ENCODE results near the gene C22orf39.

C22orf39 gene, protein sequence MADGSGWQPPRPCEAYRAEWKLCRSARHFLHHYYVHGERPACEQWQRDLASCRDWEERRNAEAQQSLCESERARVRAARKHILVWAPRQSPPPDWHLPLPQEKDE

DNA sequence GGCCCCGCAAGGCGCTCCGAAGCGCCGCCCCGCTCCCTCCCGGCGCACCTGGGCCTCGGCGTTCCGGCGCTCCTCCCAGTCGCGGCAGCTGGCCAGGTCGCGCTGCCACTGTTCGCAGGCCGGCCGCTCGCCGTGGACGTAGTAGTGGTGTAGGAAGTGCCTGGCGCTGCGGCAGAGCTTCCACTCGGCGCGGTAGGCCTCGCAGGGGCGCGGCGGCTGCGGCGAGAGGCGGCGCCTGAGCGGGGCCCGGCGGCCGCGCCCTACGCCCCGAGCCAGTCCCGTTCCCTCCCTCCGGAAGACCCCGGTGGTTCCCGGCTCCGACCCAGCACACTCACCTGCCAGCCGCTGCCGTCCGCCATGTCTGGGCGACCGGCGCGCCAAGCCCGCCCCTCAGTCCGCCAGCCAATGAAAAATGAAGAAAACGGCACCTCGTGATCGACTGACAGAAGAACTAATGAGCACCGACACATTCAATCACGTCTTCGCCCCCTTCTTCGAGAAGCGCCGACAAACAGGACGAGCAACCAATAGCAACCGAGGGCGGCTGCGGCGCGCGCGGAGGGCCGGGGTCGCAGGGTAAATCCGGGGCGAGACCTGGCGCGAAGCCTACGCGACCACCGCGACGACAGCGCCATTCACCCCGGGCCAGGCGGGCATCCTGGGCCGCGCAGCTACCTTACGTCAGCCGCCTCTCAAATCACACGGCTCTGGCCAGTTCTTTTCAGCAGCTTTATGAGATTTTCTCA lies at the start of gene C22orf39:
C22orf39 (minus strand) TSS at position 382 of the 746 bp plus-strand sequence; CDS start at position 359, 23 bp downstream.
- peak; percentile 95 for DNase-seq

DNA sequence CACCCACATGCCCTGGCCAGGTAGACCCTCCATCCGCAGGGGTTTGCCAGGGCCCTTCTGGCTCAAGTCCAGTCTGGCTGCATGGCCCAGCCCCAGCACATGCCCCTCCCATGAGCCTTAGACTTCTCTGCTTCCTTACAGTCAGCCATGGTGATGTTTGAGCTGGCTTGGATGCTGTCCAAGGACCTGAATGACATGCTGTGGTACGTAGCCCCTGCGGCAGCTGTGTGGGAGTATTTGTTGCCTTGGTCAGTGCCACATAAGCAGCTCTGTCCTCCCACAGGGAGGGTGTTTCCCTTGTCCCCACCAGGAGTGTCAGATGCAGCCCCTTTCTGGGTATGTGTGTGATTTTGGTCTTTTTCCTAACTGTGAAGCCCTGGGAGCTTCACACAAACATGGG lies 49.7 kb upstream of the C22orf39 start:
- no peak for DNase-seq

DNA sequence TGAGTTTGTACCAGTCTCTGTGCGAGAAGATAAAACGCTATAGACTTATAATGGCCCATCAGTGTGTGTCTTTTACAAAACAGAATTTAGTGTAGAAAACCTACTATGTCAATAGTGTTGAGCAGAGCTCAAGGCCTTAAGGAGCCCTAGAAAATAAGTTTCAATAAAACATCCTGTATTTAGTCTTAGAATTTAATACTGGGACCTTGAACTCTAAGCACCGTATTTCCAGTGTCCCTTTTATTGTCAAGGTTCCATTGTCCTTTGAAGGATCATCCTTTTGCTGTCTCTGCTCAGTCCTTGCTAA lies 48.8 kb upstream of the C22orf39 start:
- no peak for DNase-seq

DNA sequence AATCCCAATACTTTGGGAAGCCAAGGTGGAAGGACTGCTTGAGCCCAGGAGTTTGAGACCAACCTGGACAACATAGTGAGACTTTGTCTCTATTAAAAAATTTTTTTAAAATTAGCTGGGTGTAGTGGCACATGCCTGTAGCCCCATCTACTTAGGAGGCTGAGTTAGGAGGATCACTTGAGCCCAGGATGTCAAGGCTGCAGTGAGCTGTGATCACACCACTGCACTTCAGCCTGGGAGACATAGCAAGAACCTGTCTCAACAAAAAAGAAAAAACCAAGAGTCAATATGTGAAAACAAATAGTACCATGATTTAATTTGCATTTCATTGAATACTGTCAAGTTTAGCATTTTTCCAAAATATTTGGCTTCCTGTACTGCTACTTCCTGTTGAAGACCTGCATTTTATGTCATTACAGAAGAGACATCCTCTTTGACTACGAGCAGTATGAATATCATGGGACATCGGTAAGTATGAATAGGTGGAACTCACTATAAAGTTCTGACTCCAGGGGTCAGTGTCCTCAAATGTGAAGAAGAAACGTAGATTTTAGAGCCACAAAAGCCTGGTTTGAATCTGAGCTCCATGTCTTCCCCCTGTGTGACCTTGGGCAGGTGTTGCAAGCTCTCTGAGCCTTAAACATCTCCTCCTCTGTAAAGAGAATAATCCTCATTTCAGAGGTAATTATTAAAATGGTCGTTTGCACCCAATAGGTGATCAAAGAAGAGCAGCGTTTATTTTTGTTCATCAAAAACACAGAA lies 48.2 kb upstream of the C22orf39 start:
- DNase-seq = peak; percentile 39

DNA sequence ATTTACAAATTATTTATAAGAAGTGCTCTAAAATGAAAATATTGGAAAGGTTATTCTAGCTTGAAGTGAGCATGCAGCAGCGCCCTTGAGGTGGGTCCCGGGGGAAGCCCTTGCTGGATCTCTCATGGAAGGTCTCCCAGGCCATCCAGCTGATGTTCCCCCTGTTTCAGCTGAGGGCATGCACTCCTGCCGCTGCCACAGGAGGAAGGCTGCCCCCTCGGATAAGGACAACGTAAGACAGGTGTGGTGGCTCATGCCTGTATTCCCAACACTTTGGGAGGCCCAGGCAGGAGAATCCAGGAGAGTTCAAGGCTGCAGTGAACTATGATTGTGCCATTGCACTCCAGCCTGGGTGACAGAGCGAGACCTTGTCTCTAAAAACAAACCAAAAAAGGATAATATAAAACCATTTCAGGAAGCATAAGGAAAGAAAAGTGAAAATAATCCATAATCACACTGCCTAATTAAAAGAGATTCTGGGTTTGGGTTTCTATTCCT lies 47.2 kb upstream of the C22orf39 start:
- no peak for DNase-seq

DNA sequence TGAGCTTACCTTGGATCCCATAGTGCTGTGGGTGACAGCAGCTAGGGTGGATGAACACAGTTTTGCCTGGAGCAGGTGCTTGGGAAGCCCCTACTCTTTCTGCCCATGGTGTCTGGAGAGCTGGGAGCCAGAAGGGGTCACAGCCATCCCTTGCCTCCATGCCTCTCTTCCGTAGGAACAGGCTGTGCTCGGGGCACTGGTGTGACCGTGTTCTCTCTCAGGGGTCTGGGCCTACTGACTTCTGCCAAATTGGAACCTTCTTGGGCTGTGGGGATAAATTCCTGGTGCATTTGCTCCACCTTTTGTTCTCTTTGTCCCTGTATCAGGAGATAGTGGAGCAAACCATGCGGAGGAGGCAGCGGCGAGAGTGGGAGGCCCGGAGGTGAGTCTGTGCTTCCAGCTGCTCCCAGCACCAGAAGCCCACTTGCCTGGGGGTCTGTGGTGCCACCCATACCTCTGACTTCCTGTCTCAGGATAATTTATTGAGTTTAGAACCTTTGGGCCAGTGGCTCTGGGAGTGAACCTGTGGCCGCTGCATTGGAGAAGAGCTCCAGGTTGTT lies 46.6 kb upstream of the C22orf39 start:
- no peak for DNase-seq

DNA sequence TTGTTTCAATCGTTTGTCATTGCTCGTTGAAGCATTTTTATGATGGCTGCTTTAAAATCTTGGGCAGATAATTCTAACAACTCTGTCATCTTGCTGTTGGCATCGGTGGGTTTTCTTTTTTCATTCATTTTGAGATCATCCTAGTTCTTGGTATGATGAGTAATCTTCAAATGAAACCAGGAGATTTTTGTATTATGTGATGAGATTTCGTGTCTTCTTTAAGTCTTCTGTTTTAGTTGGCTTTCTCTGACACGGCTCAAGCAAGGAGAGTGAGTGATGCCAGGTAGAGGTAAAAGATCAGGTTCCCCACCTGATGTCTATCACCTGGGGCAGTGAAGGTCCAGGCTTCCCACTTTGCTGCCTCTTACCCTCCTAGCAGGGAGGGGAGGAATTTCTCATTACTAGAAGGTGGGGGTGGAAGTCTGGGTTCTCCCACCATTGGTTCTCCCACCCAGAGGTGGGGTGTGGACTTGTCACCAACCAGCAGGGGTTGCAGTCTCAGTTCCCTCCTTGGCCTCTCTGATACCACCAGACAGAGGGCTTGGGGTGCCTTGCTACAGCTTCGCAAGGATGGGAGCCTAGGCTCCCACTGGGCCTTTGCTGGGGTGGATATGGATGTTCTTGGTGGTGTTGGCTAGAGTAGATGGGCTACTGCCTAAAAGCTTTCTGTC lies 45.1 kb upstream of the C22orf39 start:
- no peak for DNase-seq

DNA sequence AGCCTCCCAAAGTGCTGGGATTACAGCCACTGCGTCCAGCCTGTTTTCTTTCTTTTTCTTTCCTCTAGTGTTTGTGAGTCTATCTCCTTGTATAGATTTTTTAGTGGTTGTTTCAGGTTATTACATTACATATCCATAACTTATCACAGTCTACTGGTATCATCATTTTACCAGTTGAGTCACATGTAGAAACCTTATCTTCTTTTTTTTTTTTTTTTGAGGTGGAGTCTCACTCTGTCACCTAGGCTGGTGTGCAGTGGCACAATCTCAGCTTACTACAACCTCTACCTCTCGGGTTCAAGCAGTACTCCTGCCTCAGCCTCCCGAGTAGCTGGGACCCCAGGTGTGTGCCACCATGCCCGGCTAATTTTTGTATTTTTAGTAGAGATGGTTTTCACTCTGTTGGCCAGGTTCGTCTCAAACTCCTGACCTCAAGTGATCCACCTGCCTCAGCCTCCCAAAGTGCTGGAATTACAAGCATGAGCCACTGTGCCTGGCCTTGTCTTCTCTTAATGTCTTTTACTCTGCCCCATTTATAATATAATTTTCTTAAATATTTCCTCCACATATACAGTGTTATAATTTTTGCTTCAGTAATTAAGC lies 43.2 kb upstream of the C22orf39 start:
- DNase-seq = no peak

DNA sequence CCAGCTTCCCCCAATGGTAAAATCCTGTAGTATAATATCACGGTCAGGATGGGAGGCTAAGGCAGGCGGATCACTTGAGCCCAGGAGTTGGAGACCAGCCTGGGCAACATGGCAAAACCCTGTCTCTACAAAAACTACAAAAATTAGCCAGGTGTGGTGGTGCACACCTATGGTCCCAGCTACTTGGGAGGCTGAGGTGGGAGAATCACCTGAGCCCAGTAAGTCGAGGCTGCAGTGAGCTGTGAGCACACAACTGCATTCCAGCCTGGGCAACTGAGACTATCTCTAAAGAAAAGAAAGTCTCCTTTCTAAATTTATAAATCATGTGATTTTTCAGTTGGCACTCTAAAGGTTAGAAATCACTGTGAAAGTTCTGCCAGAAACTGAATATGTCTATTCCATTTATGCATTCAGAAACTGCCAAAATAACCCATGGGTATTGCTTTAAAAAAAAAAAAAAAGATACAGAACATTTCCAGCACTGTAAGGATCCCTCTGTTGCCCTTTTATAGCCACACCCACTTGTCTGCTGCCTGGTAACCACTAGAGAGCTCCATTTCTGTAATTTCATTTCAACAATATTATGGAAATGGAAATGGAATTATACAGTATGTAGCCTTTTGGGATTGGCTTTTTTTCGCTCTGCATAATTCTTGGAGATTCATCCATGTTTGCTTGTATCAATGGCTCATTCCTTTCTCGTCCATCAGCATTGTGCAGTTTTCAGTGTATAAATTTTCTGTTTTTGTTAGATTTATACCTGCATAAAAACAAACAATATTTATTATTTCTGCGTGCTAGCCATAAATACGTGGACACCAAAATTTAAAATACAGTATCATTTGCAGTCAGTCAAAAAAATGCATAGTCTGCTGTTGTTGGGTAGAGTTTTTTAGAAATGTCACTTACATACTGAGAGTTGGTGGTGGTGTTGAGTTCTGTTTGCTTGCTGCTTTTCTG lies 41.7 kb upstream of the C22orf39 start:
- DNase-seq = no peak

DNA sequence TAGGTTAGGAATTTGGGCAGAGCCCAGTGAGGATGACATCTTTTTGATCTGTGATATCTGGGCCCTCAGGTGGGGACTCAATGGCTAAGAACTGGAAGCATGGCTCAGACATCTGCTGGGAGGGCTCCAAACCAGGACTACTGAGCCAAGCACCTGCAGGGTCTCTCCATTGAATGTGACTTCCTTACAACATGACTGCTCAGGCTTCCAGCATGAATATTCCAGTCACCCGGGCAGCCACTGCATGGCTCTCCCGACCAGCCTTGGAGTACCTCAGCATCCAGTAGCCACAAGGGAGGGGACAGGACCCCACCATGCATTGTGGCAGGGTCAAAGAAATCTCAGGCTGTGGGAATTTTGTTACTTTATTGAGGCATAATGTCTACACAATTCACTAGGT lies 40.8 kb upstream of the C22orf39 start:
- DNase-seq = no peak

DNA sequence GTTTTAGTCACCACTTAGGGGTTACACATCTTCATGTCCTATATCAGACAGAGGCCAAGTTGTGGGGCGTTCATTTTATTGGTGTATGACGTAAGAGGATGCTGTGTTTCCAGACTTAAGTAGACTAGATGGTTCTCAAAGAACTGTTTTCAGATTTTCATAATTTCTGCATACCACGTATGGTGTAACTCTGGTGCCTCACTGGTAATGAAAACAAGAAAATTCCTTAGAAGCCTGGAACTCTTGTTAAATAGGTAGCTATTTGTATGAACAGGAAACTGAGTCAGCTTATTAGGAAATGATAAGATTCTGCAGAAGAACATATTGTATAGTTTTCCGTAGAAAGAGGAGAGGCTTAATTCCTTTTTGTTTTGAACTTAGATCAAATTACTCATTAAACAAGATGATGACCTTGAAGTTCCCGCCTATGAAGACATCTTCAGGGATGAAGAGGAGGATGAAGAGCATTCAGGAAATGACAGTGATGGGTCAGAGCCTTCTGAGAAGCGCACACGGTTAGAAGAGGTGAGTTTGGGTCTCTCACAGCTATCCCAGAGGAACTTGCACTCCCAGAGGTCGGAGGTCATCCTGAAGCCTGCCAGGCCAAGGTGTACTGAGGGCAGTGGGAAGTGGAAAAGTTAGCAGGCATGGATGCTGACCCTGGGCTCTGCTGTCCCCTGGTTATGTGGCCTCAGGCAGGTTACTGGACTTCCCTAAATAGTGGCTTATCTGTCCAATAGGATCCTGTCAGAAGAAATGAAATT lies 36.2 kb upstream of the C22orf39 start:
- DNase-seq = no peak

DNA sequence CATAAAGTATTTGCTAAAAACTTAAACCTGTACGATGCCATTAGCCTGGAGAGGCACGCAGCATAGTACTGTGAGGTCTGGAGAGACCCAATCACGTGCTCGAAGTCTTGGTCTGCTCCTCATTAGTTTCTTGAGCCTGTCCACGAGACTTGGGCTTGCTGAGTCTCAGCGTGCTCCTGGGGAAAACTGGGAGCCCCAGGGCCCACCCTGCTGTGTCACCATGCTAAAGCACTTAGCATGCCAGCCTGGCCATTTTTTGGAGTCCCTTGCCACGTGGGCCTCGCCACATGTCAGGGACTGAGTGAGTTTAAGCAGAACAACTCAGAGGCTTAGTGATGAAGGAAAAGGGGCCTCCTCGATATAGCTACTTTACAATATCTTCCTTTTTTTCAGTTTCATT lies 34.8 kb upstream of the C22orf39 start:
- no peak for DNase-seq

DNA sequence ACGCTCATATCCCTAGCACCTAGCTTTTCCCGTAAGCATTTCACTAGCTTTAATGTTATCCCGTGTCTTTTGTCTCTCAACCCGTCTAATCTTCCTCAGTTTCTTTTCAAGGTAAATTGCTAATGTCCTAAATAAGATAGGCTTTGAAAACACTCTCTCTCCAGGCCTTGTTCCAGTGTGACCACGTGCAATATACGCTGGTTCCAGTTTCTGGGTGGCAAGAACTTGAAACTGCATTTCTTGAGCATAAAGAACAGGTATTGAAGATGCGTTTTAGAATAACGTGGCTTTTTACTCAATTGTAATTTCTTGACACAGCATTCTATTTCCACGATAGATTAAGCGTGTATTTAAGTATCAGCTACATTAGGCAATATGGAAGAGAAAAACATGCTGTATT lies 33.3 kb upstream of the C22orf39 start:
- no peak for DNase-seq

DNA sequence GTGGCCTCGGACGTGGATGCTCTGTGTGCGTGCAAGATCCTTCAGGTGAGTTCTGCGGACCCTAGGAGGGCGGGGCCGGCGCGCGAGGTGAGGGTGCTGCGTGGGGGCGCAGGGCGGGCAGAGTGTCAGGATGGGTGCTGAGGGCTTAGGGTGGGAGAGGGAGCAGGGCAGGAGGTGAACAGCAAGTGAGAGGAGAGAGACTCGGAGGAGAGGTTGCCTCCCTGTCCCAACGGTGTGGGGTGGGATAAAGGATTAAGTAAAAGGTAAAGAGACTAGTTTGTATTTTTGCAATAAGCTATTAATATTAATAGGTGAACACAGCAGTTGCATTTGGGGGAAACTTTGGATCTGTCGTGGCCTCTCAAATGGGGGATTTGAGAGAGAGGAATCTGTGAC lies 32.7 kb upstream of the C22orf39 start:
- DNase-seq = no peak

DNA sequence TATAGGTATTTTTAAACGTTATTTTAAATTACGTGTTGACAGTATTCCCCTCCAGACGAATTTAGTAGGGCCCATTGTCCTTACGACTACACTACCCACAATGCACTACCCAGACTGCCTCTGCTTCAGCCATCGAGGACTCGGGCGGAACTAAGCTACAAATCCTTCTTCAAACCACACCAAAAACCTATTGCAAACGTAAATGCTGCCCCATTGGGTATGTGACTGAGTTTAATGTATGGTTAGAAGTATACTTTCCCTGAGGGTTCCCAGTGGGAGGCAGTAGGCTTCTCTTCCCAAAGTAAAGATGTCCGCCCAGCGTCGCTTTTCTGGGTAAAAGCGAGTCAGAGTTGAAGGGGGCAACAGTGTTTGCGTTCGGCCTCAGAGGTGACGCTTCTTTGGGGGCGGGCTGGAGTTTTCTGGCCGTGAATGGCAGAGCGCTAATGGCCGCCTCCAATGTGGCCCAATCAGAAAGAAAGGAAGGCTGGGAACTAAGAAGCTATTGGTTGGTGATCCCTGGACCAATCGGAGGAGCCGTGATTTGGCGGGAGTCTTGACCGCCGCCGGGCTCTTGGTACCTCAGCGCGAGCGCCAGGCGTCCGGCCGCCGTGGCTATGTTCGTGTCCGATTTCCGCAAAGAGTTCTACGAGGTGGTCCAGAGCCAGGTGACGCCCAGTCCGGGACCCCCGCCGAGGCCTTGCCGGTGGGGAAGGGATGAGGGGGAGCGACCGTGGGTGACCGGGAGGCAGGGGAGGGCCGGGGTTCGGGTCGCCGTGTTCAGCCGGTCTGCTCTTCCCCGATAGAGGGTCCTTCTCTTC lies 32.1 kb upstream of the C22orf39 start, which contains the start of gene CDC45:
CDC45 (plus strand) TSS at position 566 of the 818 bp plus-strand sequence; CDS start at position 615, 49 bp downstream.
- DNase-seq = peak; percentile 97

DNA sequence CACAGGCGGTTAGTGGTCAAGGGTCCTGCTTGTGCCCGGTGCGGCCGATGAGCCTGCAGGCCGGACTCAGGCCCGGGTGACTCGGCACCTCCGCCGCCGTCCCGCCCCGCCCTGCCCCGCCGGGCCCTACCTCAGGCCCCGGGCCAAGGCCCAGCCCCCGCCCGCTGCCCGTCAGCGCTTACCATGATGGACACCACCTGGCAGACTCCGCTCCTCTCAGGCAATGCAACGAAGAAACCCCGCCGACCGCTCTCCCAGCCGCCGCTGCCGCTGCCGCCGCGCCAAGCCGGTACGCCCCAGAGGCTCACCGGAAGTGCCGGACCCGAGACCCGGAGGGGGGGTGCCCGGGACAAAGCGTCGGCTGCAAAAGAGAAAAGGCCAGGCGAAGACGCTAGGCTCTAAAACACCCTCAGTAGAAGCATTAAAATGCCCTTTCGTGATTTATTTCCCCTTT lies 31.4 kb upstream of the C22orf39 start, which contains the start of gene UFD1:
UFD1 (minus strand) TSS at position 293 of the 454 bp plus-strand sequence; CDS start at position 185, 108 bp downstream.
- peak; percentile 87 for DNase-seq

DNA sequence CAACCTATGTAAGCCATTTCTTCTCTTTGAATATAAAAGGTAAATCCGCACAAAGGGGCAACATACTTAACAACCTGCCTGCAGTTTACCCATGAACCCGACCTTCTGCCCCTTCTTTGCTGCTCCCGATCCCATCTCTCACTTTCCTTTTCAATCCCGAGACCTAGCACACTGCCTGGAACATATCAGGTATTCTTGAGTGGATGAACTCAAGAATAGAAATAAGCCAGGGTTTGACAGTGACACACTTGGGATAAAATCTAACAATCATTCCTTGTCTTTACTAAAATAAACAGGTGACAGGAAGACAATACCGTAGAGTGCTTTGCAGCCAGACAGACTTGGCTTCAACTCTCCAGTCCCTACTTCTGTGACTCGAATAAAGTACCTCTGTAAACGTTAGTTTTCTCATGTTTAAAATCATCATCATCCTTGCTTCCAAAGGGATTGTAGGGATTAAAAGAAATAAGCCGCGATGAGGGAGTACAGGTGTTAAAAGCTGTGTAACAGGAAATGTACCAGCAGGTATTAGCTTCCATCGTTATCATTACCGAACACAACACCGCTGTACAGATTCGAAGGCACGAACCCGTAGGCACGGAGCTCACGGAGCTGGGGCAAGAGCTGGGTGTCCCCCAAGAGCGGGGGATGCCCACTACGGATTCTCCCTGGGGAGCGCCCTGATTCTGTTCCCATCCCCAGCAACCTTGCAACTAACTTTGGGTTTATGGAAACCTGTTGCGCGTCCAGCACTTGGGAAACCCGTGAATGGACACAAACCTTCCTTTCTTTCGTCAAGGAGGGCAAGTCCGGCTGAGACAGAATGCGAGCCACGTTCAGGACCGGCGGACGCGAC lies 30.8 kb upstream of the C22orf39 start:
- DNase-seq = peak; percentile 21

DNA sequence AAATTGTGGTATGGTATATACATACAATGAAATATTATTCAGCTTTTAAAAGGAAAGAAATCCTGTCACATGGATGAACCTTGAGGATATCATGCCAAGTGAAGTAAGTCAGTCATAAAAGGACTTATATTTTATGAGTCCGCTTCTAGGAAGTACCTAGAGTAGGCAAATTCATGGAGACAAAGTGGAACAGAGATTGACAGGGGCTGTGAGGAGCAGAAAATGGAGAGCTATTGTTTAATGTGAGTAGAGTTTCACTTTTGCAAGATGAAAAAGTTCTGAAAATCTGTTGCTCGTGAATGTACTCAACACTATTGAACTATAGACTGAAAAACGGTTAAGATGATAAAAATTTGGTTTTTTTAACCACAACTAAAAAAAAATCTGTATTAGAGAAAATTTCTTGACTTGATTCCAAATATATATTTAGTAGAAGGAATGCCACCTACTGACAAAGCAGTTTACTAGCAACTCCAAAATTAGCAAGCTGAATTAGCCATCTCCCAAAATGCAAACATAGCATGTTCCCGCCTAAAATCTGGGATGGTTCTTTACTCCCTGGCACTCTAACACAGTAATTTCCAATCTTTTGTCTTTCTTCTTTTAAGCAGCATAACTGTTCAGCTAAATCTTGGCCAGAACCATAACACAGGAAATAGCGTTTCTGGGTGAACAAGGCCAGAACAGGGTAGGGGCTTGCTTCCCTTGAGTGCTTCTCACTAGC lies 30.0 kb upstream of the C22orf39 start:
- peak; percentile 24 for DNase-seq
